ENCODE data around the gene CCDC178.
"Not testable (repeated sequence)": the region's sequence is repeated elsewhere in the genome, so short reads cannot be mapped to it uniquely, and the experiment has no call there.

The CCDC178 gene

DNA sequence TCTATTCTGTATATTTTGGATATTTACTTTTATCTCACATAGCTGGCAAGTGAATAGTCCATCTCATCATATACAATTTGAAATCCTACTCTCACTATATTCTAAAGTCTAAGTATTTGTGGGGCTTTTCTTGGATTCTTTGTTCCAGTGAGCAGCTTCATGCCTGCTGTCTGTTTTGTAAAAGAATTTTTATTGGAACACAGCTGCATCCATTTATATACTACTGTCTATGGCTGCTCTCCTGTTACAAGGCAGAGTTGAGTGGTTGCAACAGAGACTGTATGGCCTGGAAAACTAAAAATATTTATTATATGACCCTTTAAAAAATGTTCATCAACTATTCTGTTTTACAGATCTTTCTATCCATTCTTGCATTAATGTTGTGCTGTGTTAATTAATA, 474.4 kb downstream of the CCDC178 start:
- no peak for DNase-seq (ENCODE audit: low read depth)
- H3K4me3 ChIP-seq (ENCODE audit: control insufficient read depth, low read depth, low read length), result no peak overlapping the region
- TF ChIP-seq, protein P1, sequence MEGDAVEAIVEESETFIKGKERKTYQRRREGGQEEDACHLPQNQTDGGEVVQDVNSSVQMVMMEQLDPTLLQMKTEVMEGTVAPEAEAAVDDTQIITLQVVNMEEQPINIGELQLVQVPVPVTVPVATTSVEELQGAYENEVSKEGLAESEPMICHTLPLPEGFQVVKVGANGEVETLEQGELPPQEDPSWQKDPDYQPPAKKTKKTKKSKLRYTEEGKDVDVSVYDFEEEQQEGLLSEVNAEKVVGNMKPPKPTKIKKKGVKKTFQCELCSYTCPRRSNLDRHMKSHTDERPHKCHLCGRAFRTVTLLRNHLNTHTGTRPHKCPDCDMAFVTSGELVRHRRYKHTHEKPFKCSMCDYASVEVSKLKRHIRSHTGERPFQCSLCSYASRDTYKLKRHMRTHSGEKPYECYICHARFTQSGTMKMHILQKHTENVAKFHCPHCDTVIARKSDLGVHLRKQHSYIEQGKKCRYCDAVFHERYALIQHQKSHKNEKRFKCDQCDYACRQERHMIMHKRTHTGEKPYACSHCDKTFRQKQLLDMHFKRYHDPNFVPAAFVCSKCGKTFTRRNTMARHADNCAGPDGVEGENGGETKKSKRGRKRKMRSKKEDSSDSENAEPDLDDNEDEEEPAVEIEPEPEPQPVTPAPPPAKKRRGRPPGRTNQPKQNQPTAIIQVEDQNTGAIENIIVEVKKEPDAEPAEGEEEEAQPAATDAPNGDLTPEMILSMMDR (IDR thresholded peaks at IDR 0.05; ENCODE audit: control insufficient read depth, insufficient read depth, low read depth, low read length, missing control alignments), result no peak

DNA sequence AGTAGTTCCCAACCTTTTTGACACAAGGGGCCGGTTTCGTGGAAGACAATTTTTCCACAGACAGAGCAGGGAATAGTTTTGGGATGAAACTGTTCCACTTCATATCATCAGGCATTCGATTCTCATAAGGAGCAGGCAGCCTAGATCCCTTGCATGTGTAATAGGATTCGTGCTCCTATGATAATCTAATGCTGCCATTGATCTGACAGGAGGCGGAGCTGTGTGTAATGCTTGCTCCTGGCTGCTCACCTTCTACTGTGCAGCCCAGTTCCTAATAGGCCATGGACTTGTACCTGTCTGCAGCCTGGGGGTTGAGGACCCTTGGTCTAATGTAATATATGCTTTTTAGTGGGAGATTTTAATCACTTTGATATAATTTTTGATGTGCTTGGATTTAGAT, 479.0 kb downstream of the CCDC178 start:
- TF ChIP-seq, protein P1 (IDR thresholded peaks at IDR 0.05; ENCODE audit: control insufficient read depth, insufficient read depth, low read depth, low read length, missing control alignments), result no peak
- DNase-seq (ENCODE audit: low read depth), result no peak
- H3K4me3 ChIP-seq (ENCODE audit: control insufficient read depth, low read depth, low read length), result no peak overlapping the region

DNA sequence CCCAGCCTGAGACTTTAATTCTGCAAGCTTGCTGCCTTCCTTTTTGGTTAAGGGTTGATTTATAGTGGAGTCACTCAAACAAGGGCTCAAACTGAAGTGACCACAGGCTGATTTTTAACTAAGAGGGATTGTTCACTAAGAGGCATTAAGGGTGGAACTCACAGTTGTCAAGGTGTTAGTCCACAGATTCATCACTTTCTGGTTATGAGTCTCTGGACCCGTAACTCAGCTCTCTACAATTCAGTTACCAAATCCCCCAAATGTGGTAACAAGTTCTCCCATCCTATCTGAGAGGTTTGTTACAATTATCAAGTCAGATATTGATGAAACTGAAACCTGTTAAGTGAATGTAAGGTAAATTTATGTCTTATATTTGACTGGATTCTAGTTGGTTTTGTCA, 481.8 kb downstream of the CCDC178 start:
- TF ChIP-seq, protein P1 (IDR thresholded peaks at IDR 0.05; ENCODE audit: control insufficient read depth, insufficient read depth, low read depth, low read length, missing control alignments), result no peak
- H3K4me3 ChIP-seq (ENCODE audit: control insufficient read depth, low read depth, low read length), result no peak overlapping the region
- no peak for DNase-seq (ENCODE audit: low read depth)

DNA sequence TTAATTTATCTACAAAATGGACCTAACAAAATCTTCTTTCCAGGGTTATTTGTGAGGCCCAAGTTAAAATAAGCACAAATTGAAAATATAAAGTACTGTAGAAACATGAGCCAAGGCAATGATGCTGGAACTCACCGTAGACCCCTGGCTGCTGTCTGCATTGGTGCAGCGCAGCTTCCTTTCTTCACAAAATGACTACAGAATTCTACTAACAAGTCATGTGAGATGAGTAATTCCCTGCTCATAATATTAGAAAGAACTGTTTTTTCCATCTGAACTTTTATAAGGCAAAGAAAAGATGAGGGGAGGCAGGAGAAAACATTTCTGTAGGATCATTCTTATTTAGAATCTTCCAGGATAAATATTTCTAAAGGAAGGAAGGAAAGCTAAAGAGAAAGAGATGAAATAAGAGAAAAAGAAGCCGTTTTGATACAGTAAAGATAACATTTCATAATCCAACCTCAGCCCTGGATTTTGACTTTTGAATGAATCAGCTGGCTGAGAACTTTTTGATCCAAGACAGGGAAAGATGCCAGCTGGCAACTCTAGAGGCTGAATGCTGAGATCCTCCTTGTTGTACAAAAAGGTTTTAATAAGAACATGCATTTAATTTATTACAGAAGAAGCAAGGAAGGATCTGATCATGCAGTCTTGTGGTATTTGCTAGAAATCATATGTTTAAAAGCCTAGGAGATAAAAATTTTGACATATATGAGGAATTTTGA, 483.8 kb downstream of the CCDC178 start:
- no peak for DNase-seq (ENCODE audit: low read depth)
- H3K4me3 ChIP-seq (ENCODE audit: control insufficient read depth, low read depth, low read length), result no peak overlapping the region
- TF ChIP-seq, protein P1 (IDR thresholded peaks at IDR 0.05; ENCODE audit: control insufficient read depth, insufficient read depth, low read depth, low read length, missing control alignments), result no peak

DNA sequence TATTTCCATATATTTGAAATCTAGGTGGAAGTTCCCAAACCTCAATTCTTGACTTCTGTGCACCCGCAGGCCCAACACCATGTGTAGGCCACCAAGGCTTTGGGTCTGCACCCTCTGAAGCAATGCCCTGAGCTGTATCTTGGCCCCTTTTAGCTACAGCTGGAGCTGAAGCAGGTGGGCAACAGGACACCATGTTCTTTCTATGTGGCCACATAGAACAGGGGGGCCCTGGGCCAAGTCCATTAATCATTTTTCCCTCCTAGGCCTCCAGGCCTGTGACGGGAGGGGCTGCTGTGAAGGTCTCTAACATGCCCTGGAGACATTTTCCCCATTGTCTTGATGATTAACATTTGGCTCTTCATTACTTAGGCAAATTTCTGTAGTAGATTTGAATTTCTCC, 488.2 kb downstream of the CCDC178 start:
- not testable (repeated sequence) for DNase-seq (ENCODE audit: low read depth); H3K4me3 ChIP-seq (ENCODE audit: control insufficient read depth, low read depth, low read length)

DNA sequence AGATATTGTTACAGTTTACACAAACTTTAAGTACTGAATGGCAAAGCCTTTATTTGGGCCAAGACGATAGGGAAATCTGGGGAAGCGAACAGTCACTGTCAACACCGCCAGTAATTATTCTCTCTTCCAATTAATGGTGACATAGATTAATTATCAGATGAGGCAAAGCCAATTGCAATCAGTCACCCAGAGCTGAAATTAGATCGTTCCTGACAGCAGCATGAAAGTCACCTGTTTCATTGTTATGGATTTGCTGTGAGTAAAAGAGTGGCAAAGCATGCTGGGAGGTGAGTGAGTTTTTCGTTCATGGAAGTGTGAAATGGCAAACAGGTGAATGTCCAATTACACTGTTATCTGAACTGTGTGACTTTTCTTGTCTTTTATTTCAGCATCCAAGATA, 502.9 kb downstream of the CCDC178 start:
- TF ChIP-seq, protein P1 (IDR thresholded peaks at IDR 0.05; ENCODE audit: control insufficient read depth, insufficient read depth, low read depth, low read length, missing control alignments), result no peak
- no peak for DNase-seq (ENCODE audit: low read depth)
- no peak overlapping the region for H3K4me3 ChIP-seq (ENCODE audit: control insufficient read depth, low read depth, low read length)

DNA sequence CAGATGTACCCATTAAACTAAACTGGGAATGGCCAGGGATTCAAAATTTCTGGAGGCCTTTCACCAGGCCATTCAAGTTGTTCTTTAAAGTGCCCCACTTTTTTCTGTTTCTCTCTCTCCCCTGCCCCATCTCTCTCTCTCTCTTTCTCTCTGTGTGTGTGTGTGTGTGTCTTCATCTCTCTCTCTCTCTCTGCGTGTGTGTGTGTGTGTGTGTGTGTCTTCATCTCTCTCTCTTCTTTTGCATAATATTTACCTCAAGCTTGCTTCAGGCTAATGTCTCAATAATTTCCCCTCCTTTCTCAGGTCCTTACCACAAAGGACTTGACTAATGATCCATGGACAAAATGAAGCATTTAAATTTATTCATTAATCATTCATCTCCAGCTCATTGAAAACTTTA, 503.5 kb downstream of the CCDC178 start:
- no peak for DNase-seq (ENCODE audit: low read depth)

More for the DNA sequence above, 503.5 kb downstream of the CCDC178 start:
- TF ChIP-seq, protein P1 (IDR thresholded peaks at IDR 0.05; ENCODE audit: control insufficient read depth, insufficient read depth, low read depth, low read length, missing control alignments), result no peak
- no peak overlapping the region for H3K4me3 ChIP-seq (ENCODE audit: control insufficient read depth, low read depth, low read length)
